ENCODE measurements around the gene SMARCA1. TPM values are rescaled to one million over a fixed set of nuclear protein-coding genes. Genes with fewer than 3 reads are reported as not detected.

The SMARCA1 gene
- total and polyA plus RNA-seq, 2 experiments from 2014 or later: 30.1 to 51.8 TPM

- no peaks in the 10 kb centered on the region for H3K27me3 ChIP-seq (ENCODE audit: insufficient read depth)
- H3K36me3 ChIP-seq (ENCODE audit: insufficient read depth): no peaks in the 10 kb centered on the region
- H3K79me2 ChIP-seq (replicated peaks; ENCODE audit: insufficient read depth): no peaks in the 10 kb centered on the region
- peaks cover 8% of the 10 kb centered on the region; the same call in 1 of the 2 replicates for H3K4me1 ChIP-seq (ENCODE audit: insufficient read depth)
- TF ChIP-seq STAT1 (IDR thresholded peaks at IDR 0.05; ENCODE audit: unreplicated experiment) (no peak), REST (IDR thresholded peaks at IDR 0.05; ENCODE audit: unreplicated experiment) (no peak), NANOG (IDR thresholded peaks at IDR 0.05; ENCODE audit: borderline replicate concordance) (no peak), EZH2 (IDR thresholded peaks at IDR 0.05; ENCODE audit: low read depth, unreplicated experiment) (no peak)
- no peak overlapping the region for H2AFZ ChIP-seq
- no peak overlapping the region for H3K27ac ChIP-seq (ENCODE audit: low read depth)
- DNase-seq (ENCODE audit: low spot score) (no peak), ATAC-seq (no peak)
- no peaks in the 10 kb centered on the region for H4K20me1 ChIP-seq (replicated peaks; ENCODE audit: insufficient read depth)
- no peak overlapping the region for H3K4me3 ChIP-seq
- H3F3A ChIP-seq (replicated peaks; ENCODE audit: low read depth): no peaks in the 10 kb centered on the region
- no peaks in the 10 kb centered on the region for H3K9me3 Mint-ChIP-seq
- no peak overlapping the region for H3K27ac Mint-ChIP-seq
- no peaks in the 10 kb centered on the region for H3K9me2 ChIP-seq (ENCODE audit: insufficient read depth)
- no peak overlapping the region for H3K4me2 ChIP-seq
- peaks cover 10% of the 10 kb centered on the region; the same call in 2 of the 3 replicates for H3K36me3 Mint-ChIP-seq (ENCODE audit: low read depth)
- no peak overlapping the region for H3K4me3 Mint-ChIP-seq
- H3K4me1 Mint-ChIP-seq: peaks cover 3% of the 10 kb centered on the region; the same call in 1 of the 3 replicates
- H3K27me3 Mint-ChIP-seq (ENCODE audit: insufficient read depth, low read depth, poor library complexity): peaks cover 1% of the 10 kb centered on the region
Observed at GRCh38 chrX:129450123-129450522, 73.2 kb downstream of the SMARCA1 start.

- no peaks in the 10 kb centered on the region for H3K79me2 ChIP-seq (replicated peaks; ENCODE audit: insufficient read depth)
- no peaks in the 10 kb centered on the region for H3K9me2 ChIP-seq (ENCODE audit: insufficient read depth)
- no peaks in the 10 kb centered on the region for H4K20me1 ChIP-seq (replicated peaks; ENCODE audit: insufficient read depth)
- peaks cover 11% of the 10 kb centered on the region; the same call in 2 of the 3 replicates for H3K36me3 Mint-ChIP-seq (ENCODE audit: low read depth)
- no peak overlapping the region for H3K27ac ChIP-seq (ENCODE audit: low read depth)
- H3F3A ChIP-seq (replicated peaks; ENCODE audit: low read depth): no peaks in the 10 kb centered on the region
- no peak overlapping the region for H2AFZ ChIP-seq
- H3K27me3 Mint-ChIP-seq (ENCODE audit: insufficient read depth, low read depth, poor library complexity): peaks cover 1% of the 10 kb centered on the region
- no peak overlapping the region for H3K4me3 ChIP-seq
- H3K4me1 ChIP-seq (ENCODE audit: insufficient read depth): peaks cover 8% of the 10 kb centered on the region; the same call in 1 of the 2 replicates
- ATAC-seq (no peak), DNase-seq (ENCODE audit: low spot score) (no peak)
- H3K27me3 ChIP-seq (ENCODE audit: insufficient read depth): no peaks in the 10 kb centered on the region
- no peak overlapping the region for H3K27ac Mint-ChIP-seq
- H3K4me3 Mint-ChIP-seq: no peak overlapping the region
- H3K4me2 ChIP-seq: no peak overlapping the region
- peaks cover 3% of the 10 kb centered on the region; the same call in 1 of the 3 replicates for H3K4me1 Mint-ChIP-seq
- H3K9me3 Mint-ChIP-seq: no peaks in the 10 kb centered on the region
- no peaks in the 10 kb centered on the region for H3K36me3 ChIP-seq (ENCODE audit: insufficient read depth)
- no peak for TF ChIP-seq ZNF331 (CRISPR knock-in tag; IDR thresholded peaks at IDR 0.05; ENCODE audit: low read depth)
- TF ChIP-seq EZH2phosphoT487 (IDR thresholded peaks at IDR 0.05; ENCODE audit: unreplicated experiment): no peak
- no peak for TF ChIP-seq JUNB (IDR thresholded peaks at IDR 0.05; ENCODE audit: unreplicated experiment)
- no peak for TF ChIP-seq NANOG (IDR thresholded peaks at IDR 0.05; ENCODE audit: borderline replicate concordance)
- TF ChIP-seq EZH2 (IDR thresholded peaks at IDR 0.05; ENCODE audit: low read depth, unreplicated experiment): no peak
- TF ChIP-seq CTCF (conservative IDR thresholded peaks at IDR 0.05; ENCODE audit: low read depth in 2 of 2): no peak
- no peak for TF ChIP-seq STAT1 (IDR thresholded peaks at IDR 0.05; ENCODE audit: unreplicated experiment)
- no peak for TF ChIP-seq ZNF114 (CRISPR knock-in tag; IDR thresholded peaks at IDR 0.05)
- no peak for TF ChIP-seq ZNF462 (CRISPR knock-in tag; IDR thresholded peaks at IDR 0.05)
Observed at GRCh38 chrX:129449148-129449547, 74.1 kb downstream of the SMARCA1 start.
